ENCODE results near the gene CLEC4A. TPM values are rescaled to one million over a fixed set of nuclear protein-coding genes. Genes with fewer than 3 reads are reported as not detected.
"Not testable (repeated sequence)": the region's sequence is repeated elsewhere in the genome, so short reads cannot be mapped to it uniquely, and the experiment has no call there.

CLEC4A gene
- total and polyA plus RNA-seq, 2 experiments from 2014 or later, result 0.48 TPM; not detected in 1

DNA sequence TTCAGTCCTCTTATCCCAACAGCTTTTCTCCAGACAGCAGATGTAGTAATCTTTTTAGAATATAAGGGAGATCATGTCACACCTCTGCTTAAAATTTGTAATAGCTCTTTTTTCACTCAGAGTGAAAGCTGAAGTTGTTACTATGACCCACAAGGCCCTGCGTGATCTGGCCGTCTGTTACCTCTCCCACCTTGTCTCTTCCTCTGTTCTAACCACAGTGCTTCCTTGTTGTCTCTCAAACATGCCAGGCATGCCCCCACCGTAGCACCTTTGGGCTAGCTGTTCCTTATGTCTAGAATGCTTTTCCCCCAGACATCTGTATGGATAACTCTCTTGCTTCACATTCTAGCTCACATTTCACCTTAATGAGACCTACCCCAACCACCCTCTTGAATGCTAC, 34.8 kb upstream of the CLEC4A start (continued):
- TF ChIP-seq ZNF462 (CRISPR knock-in tag; IDR thresholded peaks at IDR 0.05), result no peak
- no peak for TF ChIP-seq EZH2 (IDR thresholded peaks at IDR 0.05; ENCODE audit: low read depth, unreplicated experiment)
- no peak for TF ChIP-seq CTCF (conservative IDR thresholded peaks at IDR 0.05; ENCODE audit: low read depth in 2 of 2)
- TF ChIP-seq JUNB (IDR thresholded peaks at IDR 0.05; ENCODE audit: unreplicated experiment), result no peak
- TF ChIP-seq ZNF331 (CRISPR knock-in tag; IDR thresholded peaks at IDR 0.05; ENCODE audit: low read depth), result no peak

- H3K4me2 ChIP-seq; H4K20me1 ChIP-seq (replicated peaks; ENCODE audit: insufficient read depth); ATAC-seq; H3K4me3 Mint-ChIP-seq; H3K27me3 Mint-ChIP-seq (ENCODE audit: insufficient read depth, low read depth, poor library complexity); DNase-seq (ENCODE audit: low spot score); H3K9me3 Mint-ChIP-seq; H3K4me1 ChIP-seq (ENCODE audit: insufficient read depth); H3K27me3 ChIP-seq (ENCODE audit: insufficient read depth); H3F3A ChIP-seq (replicated peaks; ENCODE audit: low read depth); H3K4me3 ChIP-seq; H3K27ac ChIP-seq (ENCODE audit: low read depth); H2AFZ ChIP-seq; H3K9me2 ChIP-seq (ENCODE audit: insufficient read depth); H3K4me1 Mint-ChIP-seq; H3K27ac Mint-ChIP-seq: not testable (repeated sequence)
- Histone ChIP-seq H3K36me3 (ENCODE audit: insufficient read depth) (peaks cover 18% of the 10 kb centered on the region; the same call in 1 of the 2 replicates), H3K79me2 (replicated peaks; ENCODE audit: insufficient read depth) (peaks cover 22% of the 10 kb centered on the region)
- peaks cover 32% of the 10 kb centered on the region for H3K36me3 Mint-ChIP-seq (ENCODE audit: low read depth)
Observed at GRCh38 chr12:8089277-8089676, 34.1 kb upstream of the CLEC4A start.

All from GM23338 (cell line).